ENCODE results near the gene NDUFAF8.
A peak's percentile ranks its signal among the peaks of the same experiment; 100 is the strongest.

NDUFAF8 gene

GRCh38 chr17:81248649-81249048, 9.5 kb downstream of the NDUFAF8 start:
- no peak for DNase-seq (ENCODE audit: low spot score)
- CTCF ChIA-PET = no interaction called here
- TF ChIP-seq CTCF (conservative IDR thresholded peaks at IDR 0.05; ENCODE audit: low read depth) = no peak
- POLR2A ChIA-PET (ENCODE audit: low non-redundant PET) = no interaction called here
- peak overlapping the region; percentile 17; the same call in 1 of the 2 replicates for H3K27ac ChIP-seq

- H3K27ac ChIP-seq = peak overlapping the region; percentile 41; the same call in 1 of the 2 replicates
- no peak for TF ChIP-seq CTCF (conservative IDR thresholded peaks at IDR 0.05; ENCODE audit: low read depth)
- no peak for DNase-seq (ENCODE audit: low spot score)
- POLR2A ChIA-PET (ENCODE audit: low non-redundant PET) = no interaction called here
- CTCF ChIA-PET = interaction anchor here (0.6 kb wide), 1 partner anchor 237 kb away, joined by 5 read pairs; no protein-coding TSS in a partner anchor
Measured at GRCh38 chr17:81249223-81250040, 10.3 kb downstream of the NDUFAF8 start.

GRCh38 chr17:81250286-81251093, 11.4 kb downstream of the NDUFAF8 start:
- POLR2A ChIA-PET (ENCODE audit: low non-redundant PET) = no interaction called here

GRCh38 chr17:81251094-81251708, 12.1 kb downstream of the NDUFAF8 start:
- peak overlapping the region; percentile 41 for H3K27ac ChIP-seq
- TF ChIP-seq CTCF (conservative IDR thresholded peaks at IDR 0.05; ENCODE audit: low read depth) = no peak
- POLR2A ChIA-PET (ENCODE audit: low non-redundant PET) = no interaction called here
- no peak for DNase-seq (ENCODE audit: low spot score)
- CTCF ChIA-PET = no interaction called here

More at GRCh38 chr17:81250286-81251093, 11.4 kb downstream of the NDUFAF8 start:
- peak overlapping the region; percentile 41 for H3K27ac ChIP-seq
- CTCF ChIA-PET = no interaction called here
- DNase-seq (ENCODE audit: low spot score) = no peak
- TF ChIP-seq CTCF (conservative IDR thresholded peaks at IDR 0.05; ENCODE audit: low read depth) = no peak

- ChIA-PET CTCF (interaction anchor here (0.7 to 1.7 kb wide), 2 partner anchors 72 to 109 kb away, joined by 3 to 6 read pairs; no protein-coding TSS in a partner anchor), POLR2A (ENCODE audit: low non-redundant PET) (no interaction called here)
- H3K27ac ChIP-seq = peak overlapping the region; percentile 41
- no peak for DNase-seq (ENCODE audit: low spot score)
- no peak for TF ChIP-seq CTCF (conservative IDR thresholded peaks at IDR 0.05; ENCODE audit: low read depth)
Measured at GRCh38 chr17:81251709-81252301, 12.7 kb downstream of the NDUFAF8 start.
